ENCODE data around the gene HARS1.
A peak's percentile ranks its signal among the peaks of the same experiment; 100 is the strongest.
"Not testable (repeated sequence)": the region's sequence is repeated elsewhere in the genome, so short reads cannot be mapped to it uniquely, and the experiment has no call there.

HARS1 gene

GRCh38 chr5:140690941-140691924 lies at the start of gene HARS1, which contains the start of gene HARS2:
TSS of gene HARS1 (minus strand) at chr5:140691370. CDS start at chr5:140691304, 66 bp downstream.
TSS of gene HARS2 (plus strand) at chr5:140691455. CDS start at chr5:140691649, 194 bp downstream.
- peak; percentile 83 to 89 for DNase-seq

- no peak for DNase-seq
These were observed 46.3 kb upstream of the HARS1 start for GRCh38 chr5:140737486-140737885.

GRCh38 chr5:140734354-140734753 lies 43.2 kb upstream of the HARS1 start:
- no peak for DNase-seq

- DNase-seq: no peak
These were observed 41.9 kb upstream of the HARS1 start for GRCh38 chr5:140733098-140733497.

- peak; percentile 58 to 80 for DNase-seq
These were observed 34.8 kb upstream of the HARS1 start for GRCh38 chr5:140725799-140726471.

GRCh38 chr5:140721395-140721794 lies 30.2 kb upstream of the HARS1 start:
- DNase-seq: not testable (repeated sequence)

GRCh38 chr5:140720738-140721137 lies 29.6 kb upstream of the HARS1 start:
- DNase-seq: not testable (repeated sequence)

- DNase-seq: no peak
These were observed 27.1 kb upstream of the HARS1 start for GRCh38 chr5:140718266-140718592.

GRCh38 chr5:140716238-140716637 lies 25.1 kb upstream of the HARS1 start:
- DNase-seq: not testable (repeated sequence)

- no peak for DNase-seq
These were observed 22.5 kb upstream of the HARS1 start for GRCh38 chr5:140713562-140714094.

GRCh38 chr5:140711794-140712193 lies 20.6 kb upstream of the HARS1 start:
- no peak for DNase-seq

- DNase-seq: peak; percentile 87 to 96
These were observed 19.9 kb upstream of the HARS1 start for GRCh38 chr5:140710899-140711552.

GRCh38 chr5:140708787-140709186 lies 17.6 kb upstream of the HARS1 start:
- DNase-seq: not testable (repeated sequence)

GRCh38 chr5:140707812-140708211 lies 16.6 kb upstream of the HARS1 start:
- DNase-seq: no peak

GRCh38 chr5:140700177-140701144 lies 9.3 kb upstream of the HARS1 start, which contains the start of gene ZMAT2:
TSS of gene ZMAT2 (plus strand) at chr5:140700447. CDS start at chr5:140700461, 14 bp downstream.
- DNase-seq: peak; percentile 96 to 97

- no peak for DNase-seq
These were observed 5.8 kb upstream of the HARS1 start for GRCh38 chr5:140696891-140697492.

GRCh38 chr5:140694276-140694675 lies 3.1 kb upstream of the HARS1 start:
- no peak for DNase-seq

- DNase-seq: no peak
These were observed 716 bp downstream of the HARS1 start for GRCh38 chr5:140690376-140690932.

- no peak for DNase-seq
These were observed 12.2 kb downstream of the HARS1 start for GRCh38 chr5:140678993-140679392.

- no peak for DNase-seq
These were observed 13.2 kb downstream of the HARS1 start for GRCh38 chr5:140677947-140678346.

GRCh38 chr5:140674629-140675028 lies 16.5 kb downstream of the HARS1 start:
- no peak for DNase-seq
